ENCODE results near the gene CHRDL1.

GRCh38 chrX:110733166-110733565, 62.5 kb downstream of the CHRDL1 start:
- TF ChIP-seq CTCF (IDR thresholded peaks at IDR 0.05) = no peak
- TF ChIP-seq POLR2AphosphoS5 (IDR thresholded peaks at IDR 0.05) = no peak
- TF ChIP-seq POLR2A (IDR thresholded peaks at IDR 0.05) = no peak
- TF ChIP-seq EP300 (IDR thresholded peaks at IDR 0.05) = no peak
